SK-N-SH (cell line): ENCODE data around the gene CTBP2. TPM values are rescaled to one million over a fixed set of nuclear protein-coding genes. Genes with fewer than 3 reads are reported as not detected.

Source experiments
- CTCF ChIA-PET: fragments of 300-600, 350-600 bp; formaldehyde crosslinking; extraction: SDS; loops from one replicate; lab custom pipeline; 2021; lab: Yijun Ruan, JAX
- POLR2A ChIA-PET: fragments of 350-600 bp; sonication (Branson Sonifier 250); formaldehyde crosslinking; extraction: SDS; loops from one replicate; lab custom pipeline; 2020; ENCODE audit warnings: antibody characterized with exemption, inconsistent platforms; lab: Yijun Ruan, JAX
- DNase-seq: peaks from one replicate; pipeline ENCODE4 v3.0.0; 2012
- H2AFZ ChIP-seq: fragments of 200-600 bp; sonication (generic); 2 replicates; pipeline ENCODE4 v1.8.1; 2016; ENCODE audit warnings: antibody characterized with exemption, mild to moderate bottlenecking, low read depth
- H3F3A ChIP-seq: fragments of 200-600 bp; sonication (generic); replicated peaks from 2 replicates; pipeline ENCODE3; 2016; ENCODE audit warnings: antibody characterized with exemption, mild to moderate bottlenecking; ENCODE audit not compliant: insufficient read depth
- H3K27ac ChIP-seq, 2 experiments: fragments of 200-500 bp in 1 of 2; fragments of 200-600 bp in 1 of 2; sonication (Bioruptor generic) in 1 of 2; sonication (generic), shearing (Covaris generic) in 1 of 2; 2 replicates each; pipeline versions ENCODE4 v1.5.1 to v1.6.1; 2014 to 2016; ENCODE audit warnings: low read depth in 2 of 2, inconsistent platforms in 1 of 2, low read length in 1 of 2, mild to moderate bottlenecking in 1 of 2, mixed read lengths in 1 of 2
- H3K27me3 ChIP-seq: fragments of 200-600 bp; sonication (generic), shearing (Covaris generic); 2 replicates; pipeline ENCODE4 v1.6.1; 2016; ENCODE audit warnings: mixed run types; ENCODE audit not compliant: insufficient read depth
- H3K36me3 ChIP-seq, 2 experiments: fragments of 200-500 bp in 1 of 2; fragments of 200-600 bp in 1 of 2; sonication (Bioruptor generic) in 1 of 2; sonication (generic) in 1 of 2; replicated peaks in 1 of 2; 2 replicates each; pipeline versions ENCODE3 to v1.5.1; 2014 to 2016; ENCODE audit warnings: low read length in 1 of 2, mild to moderate bottlenecking in 1 of 2; ENCODE audit not compliant: insufficient read depth in 2 of 2, control insufficient read depth in 1 of 2
- H3K4me1 ChIP-seq, 2 experiments: fragments of 200-500 bp in 1 of 2; fragments of 200-600 bp in 1 of 2; sonication (Bioruptor generic) in 1 of 2; sonication (generic), shearing (Covaris generic) in 1 of 2; 2 replicates each; pipeline versions ENCODE4 v1.5.1 to v1.6.1; 2014 to 2016; ENCODE audit warnings: low read depth in 1 of 2, low read length in 1 of 2, mixed run types in 1 of 2; ENCODE audit not compliant: insufficient read depth in 2 of 2, control insufficient read depth in 1 of 2
- H3K4me2 ChIP-seq: fragments of 200-600 bp; sonication (generic), shearing (Covaris generic); 2 replicates; pipeline ENCODE4 v1.6.1; 2017; ENCODE audit warnings: mixed run types
- H3K4me3 ChIP-seq, 2 experiments: fragments of 200-500 bp in 1 of 2; fragments of 200-600 bp in 1 of 2; sonication (Bioruptor generic) in 1 of 2; sonication (generic), shearing (Covaris generic) in 1 of 2; 2 replicates each; pipeline versions ENCODE4 v1.5.1 to v1.8.1; 2014 to 2016; ENCODE audit warnings: low read depth in 2 of 2, inconsistent platforms in 1 of 2, low read length in 1 of 2, mild to moderate bottlenecking in 1 of 2, mixed read lengths in 1 of 2, moderate library complexity in 1 of 2
- H3K79me2 ChIP-seq: fragments of 200-600 bp; sonication (generic); 2 replicates; pipeline ENCODE4 v1.8.1; 2017; ENCODE audit warnings: mild to moderate bottlenecking; ENCODE audit not compliant: insufficient read depth
- H3K9ac ChIP-seq: fragments of 200-600 bp; sonication (generic); 2 replicates; pipeline ENCODE4 v1.6.1; 2017; ENCODE audit warnings: mixed run types
- H3K9me2 ChIP-seq: fragments of 200-600 bp; sonication (generic); 2 replicates; pipeline ENCODE4 v1.6.1; 2017; ENCODE audit warnings: mixed run types
- H3K9me3 ChIP-seq: fragments of 200-600 bp; sonication (generic); 2 replicates; pipeline ENCODE4 v1.6.1; 2017; ENCODE audit warnings: mixed run types, mild to moderate bottlenecking, moderate library complexity
- H4K20me1 ChIP-seq: fragments of 200-600 bp; sonication (generic); 2 replicates; pipeline ENCODE4 v1.6.1; 2017; ENCODE audit warnings: mild to moderate bottlenecking, mixed run types; ENCODE audit not compliant: insufficient read depth
- EP300 ChIP-seq, 2 experiments: IDR thresholded peaks; 2 replicates each; pipeline versions ENCODE4 v1.4.0 to v1.6.1; 2012; ENCODE audit warnings: borderline replicate concordance in 1 of 2, low read depth in 1 of 2, low read length in 1 of 2
- EZH2phosphoT487 ChIP-seq: fragments of 200-600 bp; sonication (generic); IDR thresholded peaks from 2 replicates; pipeline ENCODE4 v1.6.1; 2017; ENCODE audit warnings: low read depth, mixed run types, mild to moderate bottlenecking, antibody characterized with exemption, moderate library complexity, borderline replicate concordance
- FOSL2 ChIP-seq: IDR thresholded peaks from 2 replicates; pipeline ENCODE4 v1.4.0; 2012; ENCODE audit warnings: low read depth, mild to moderate bottlenecking, moderate library complexity, borderline replicate concordance
- FOXM1 ChIP-seq: IDR thresholded peaks from 2 replicates; pipeline ENCODE4 v1.4.0; 2012; ENCODE audit warnings: low read depth, mild to moderate bottlenecking
- GABPA ChIP-seq: IDR thresholded peaks from 2 replicates; pipeline ENCODE4 v1.4.0; 2012; ENCODE audit warnings: low read depth, mild to moderate bottlenecking
- RAD21 ChIP-seq: IDR thresholded peaks from 2 replicates; pipeline ENCODE4 v1.6.1; 2012; ENCODE audit warnings: mild to moderate bottlenecking, low read length
- SIN3A ChIP-seq: IDR thresholded peaks from 2 replicates; pipeline ENCODE4 v1.6.1; 2012; ENCODE audit warnings: low read depth, mild to moderate bottlenecking, low read length, moderate library complexity, borderline replicate concordance
- SMC3 ChIP-seq: IDR thresholded peaks from 2 replicates; pipeline ENCODE4 v1.6.1; 2012; ENCODE audit warnings: low read depth, low read length, improper control_type of control experiment
- YY1 ChIP-seq: IDR thresholded peaks from 2 replicates; pipeline ENCODE4 v1.4.0; 2012; ENCODE audit warnings: low read depth, mild to moderate bottlenecking
- WGBS: methylation state at CpG from one replicate; pipeline ENCODE4 v1.1.6; 2017; ENCODE audit warnings: low lambda C conversion rate; 5-methylcytosine and 5-hydroxymethylcytosine counted together
- polyA plus RNA-seq, 3 experiments: library from polyadenylated mRNA; depleted of rRNA; stranded (reverse); fragments of >200 nt; gene quantifications; 2 replicates each; pipeline ENCODE4 v1.2.3, GENCODE V29; 2012
- TF ChIP-seq, protein P1 (sequence below): IDR thresholded peaks from 2 replicates; pipeline ENCODE4 v1.6.1; 2012; ENCODE audit warnings: mild to moderate bottlenecking, low read depth, low read length, moderate library complexity
- TF ChIP-seq, protein P2 (sequence below): IDR thresholded peaks from 2 replicates; pipeline ENCODE4 v1.4.0; 2012; ENCODE audit warnings: low read depth, borderline replicate concordance
- TF ChIP-seq, protein P3 (sequence below): fragments of 150-350 bp; IDR thresholded peaks from 2 replicates; pipeline ENCODE4 v1.6.1; 2017; ENCODE audit warnings: antibody characterized with exemption, low read length, low read depth, borderline replicate concordance
- TF ChIP-seq, protein P4 (sequence below): IDR thresholded peaks from 2 replicates; pipeline ENCODE4 v1.4.0; 2012; ENCODE audit warnings: low read depth, borderline replicate concordance
- TF ChIP-seq, protein P5 (sequence below): fragments of 200-600 bp; sonication (generic); IDR thresholded peaks from 2 replicates; pipeline ENCODE4 v1.6.1; 2017; ENCODE audit warnings: antibody characterized with exemption, mild to moderate bottlenecking, moderate library complexity
- TF ChIP-seq, protein P6 (sequence below): IDR thresholded peaks from 2 replicates; pipeline ENCODE4 v1.4.0; 2012; ENCODE audit warnings: low read depth

Gene CTBP2
- polyA plus RNA-seq, 1 of the 3 experiments (the other 2 are of a cell fraction): 69.7 TPM

GRCh38 chr10:125060826-125061556 is 99.4 kb downstream of the CTBP2 start (continued):
- TF ChIP-seq, protein P1, sequence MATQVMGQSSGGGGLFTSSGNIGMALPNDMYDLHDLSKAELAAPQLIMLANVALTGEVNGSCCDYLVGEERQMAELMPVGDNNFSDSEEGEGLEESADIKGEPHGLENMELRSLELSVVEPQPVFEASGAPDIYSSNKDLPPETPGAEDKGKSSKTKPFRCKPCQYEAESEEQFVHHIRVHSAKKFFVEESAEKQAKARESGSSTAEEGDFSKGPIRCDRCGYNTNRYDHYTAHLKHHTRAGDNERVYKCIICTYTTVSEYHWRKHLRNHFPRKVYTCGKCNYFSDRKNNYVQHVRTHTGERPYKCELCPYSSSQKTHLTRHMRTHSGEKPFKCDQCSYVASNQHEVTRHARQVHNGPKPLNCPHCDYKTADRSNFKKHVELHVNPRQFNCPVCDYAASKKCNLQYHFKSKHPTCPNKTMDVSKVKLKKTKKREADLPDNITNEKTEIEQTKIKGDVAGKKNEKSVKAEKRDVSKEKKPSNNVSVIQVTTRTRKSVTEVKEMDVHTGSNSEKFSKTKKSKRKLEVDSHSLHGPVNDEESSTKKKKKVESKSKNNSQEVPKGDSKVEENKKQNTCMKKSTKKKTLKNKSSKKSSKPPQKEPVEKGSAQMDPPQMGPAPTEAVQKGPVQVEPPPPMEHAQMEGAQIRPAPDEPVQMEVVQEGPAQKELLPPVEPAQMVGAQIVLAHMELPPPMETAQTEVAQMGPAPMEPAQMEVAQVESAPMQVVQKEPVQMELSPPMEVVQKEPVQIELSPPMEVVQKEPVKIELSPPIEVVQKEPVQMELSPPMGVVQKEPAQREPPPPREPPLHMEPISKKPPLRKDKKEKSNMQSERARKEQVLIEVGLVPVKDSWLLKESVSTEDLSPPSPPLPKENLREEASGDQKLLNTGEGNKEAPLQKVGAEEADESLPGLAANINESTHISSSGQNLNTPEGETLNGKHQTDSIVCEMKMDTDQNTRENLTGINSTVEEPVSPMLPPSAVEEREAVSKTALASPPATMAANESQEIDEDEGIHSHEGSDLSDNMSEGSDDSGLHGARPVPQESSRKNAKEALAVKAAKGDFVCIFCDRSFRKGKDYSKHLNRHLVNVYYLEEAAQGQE: no peak
- TF ChIP-seq FOSL2: no peak
- TF ChIP-seq, all 33 proteins: peak for 4

GRCh38 chr10:125060482-125060825 is 99.9 kb downstream of the CTBP2 start:
- H3K79me2 ChIP-seq: peaks cover 94% of the 10 kb centered on the region

More at GRCh38 chr10:125060482-125060825, 99.9 kb downstream of the CTBP2 start:
- Histone ChIP-seq H2AFZ (no peak overlapping the region), H3K27me3 (no peaks in the 10 kb centered on the region), H3K9me3 (no peaks in the 10 kb centered on the region), H3K4me3 (no peak overlapping the region), H4K20me1 (peaks cover 77% of the 10 kb centered on the region), H3K9me2 (no peaks in the 10 kb centered on the region), H3K36me3 (no peaks in the 10 kb centered on the region), H3K27ac (peak overlapping the region; percentile 45 to 52; a peak in 3 of 4 replicates), H3F3A (peaks cover 6% of the 10 kb centered on the region), H3K4me1 (peaks cover 54 to 61% of the 10 kb centered on the region in 2 experiments), H3K4me2 (0 out of 2 replicates have a peak overlapping the region, but pooled peaks have one; percentile 43), H3K9ac (no peak overlapping the region)
- no peak for DNase-seq
- WGBS: 78% methylated on average over 9 of the region's 9 CpGs
- CTCF ChIA-PET: interaction anchor here (0.7 to 12.9 kb wide), 29 partner anchors 11 to 640 kb away, joined by 3 to 211 read pairs (median 5); no protein-coding TSS in a partner anchor
- POLR2A ChIA-PET: no interaction called here
- TF ChIP-seq SIN3A (no peak), EP300 (IDR thresholded peaks at IDR 0.05; ENCODE audit: borderline replicate concordance in 1 of 2, low read depth in 1 of 2, low read length in 1 of 2) (no peak), FOXM1 (no peak), SMC3 (no peak), RAD21 (no peak), YY1 (no peak), EZH2phosphoT487 (no peak), GABPA (no peak)
- TF ChIP-seq, protein P2, sequence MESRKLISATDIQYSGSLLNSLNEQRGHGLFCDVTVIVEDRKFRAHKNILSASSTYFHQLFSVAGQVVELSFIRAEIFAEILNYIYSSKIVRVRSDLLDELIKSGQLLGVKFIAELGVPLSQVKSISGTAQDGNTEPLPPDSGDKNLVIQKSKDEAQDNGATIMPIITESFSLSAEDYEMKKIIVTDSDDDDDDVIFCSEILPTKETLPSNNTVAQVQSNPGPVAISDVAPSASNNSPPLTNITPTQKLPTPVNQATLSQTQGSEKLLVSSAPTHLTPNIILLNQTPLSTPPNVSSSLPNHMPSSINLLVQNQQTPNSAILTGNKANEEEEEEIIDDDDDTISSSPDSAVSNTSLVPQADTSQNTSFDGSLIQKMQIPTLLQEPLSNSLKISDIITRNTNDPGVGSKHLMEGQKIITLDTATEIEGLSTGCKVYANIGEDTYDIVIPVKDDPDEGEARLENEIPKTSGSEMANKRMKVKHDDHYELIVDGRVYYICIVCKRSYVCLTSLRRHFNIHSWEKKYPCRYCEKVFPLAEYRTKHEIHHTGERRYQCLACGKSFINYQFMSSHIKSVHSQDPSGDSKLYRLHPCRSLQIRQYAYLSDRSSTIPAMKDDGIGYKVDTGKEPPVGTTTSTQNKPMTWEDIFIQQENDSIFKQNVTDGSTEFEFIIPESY: no peak
- TF ChIP-seq, protein P3, sequence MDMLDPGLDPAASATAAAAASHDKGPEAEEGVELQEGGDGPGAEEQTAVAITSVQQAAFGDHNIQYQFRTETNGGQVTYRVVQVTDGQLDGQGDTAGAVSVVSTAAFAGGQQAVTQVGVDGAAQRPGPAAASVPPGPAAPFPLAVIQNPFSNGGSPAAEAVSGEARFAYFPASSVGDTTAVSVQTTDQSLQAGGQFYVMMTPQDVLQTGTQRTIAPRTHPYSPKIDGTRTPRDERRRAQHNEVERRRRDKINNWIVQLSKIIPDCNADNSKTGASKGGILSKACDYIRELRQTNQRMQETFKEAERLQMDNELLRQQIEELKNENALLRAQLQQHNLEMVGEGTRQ: no peak
- TF ChIP-seq, protein P4, sequence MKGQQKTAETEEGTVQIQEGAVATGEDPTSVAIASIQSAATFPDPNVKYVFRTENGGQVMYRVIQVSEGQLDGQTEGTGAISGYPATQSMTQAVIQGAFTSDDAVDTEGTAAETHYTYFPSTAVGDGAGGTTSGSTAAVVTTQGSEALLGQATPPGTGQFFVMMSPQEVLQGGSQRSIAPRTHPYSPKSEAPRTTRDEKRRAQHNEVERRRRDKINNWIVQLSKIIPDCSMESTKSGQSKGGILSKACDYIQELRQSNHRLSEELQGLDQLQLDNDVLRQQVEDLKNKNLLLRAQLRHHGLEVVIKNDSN: no peak
- TF ChIP-seq, protein P5, sequence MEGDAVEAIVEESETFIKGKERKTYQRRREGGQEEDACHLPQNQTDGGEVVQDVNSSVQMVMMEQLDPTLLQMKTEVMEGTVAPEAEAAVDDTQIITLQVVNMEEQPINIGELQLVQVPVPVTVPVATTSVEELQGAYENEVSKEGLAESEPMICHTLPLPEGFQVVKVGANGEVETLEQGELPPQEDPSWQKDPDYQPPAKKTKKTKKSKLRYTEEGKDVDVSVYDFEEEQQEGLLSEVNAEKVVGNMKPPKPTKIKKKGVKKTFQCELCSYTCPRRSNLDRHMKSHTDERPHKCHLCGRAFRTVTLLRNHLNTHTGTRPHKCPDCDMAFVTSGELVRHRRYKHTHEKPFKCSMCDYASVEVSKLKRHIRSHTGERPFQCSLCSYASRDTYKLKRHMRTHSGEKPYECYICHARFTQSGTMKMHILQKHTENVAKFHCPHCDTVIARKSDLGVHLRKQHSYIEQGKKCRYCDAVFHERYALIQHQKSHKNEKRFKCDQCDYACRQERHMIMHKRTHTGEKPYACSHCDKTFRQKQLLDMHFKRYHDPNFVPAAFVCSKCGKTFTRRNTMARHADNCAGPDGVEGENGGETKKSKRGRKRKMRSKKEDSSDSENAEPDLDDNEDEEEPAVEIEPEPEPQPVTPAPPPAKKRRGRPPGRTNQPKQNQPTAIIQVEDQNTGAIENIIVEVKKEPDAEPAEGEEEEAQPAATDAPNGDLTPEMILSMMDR: no peak
- TF ChIP-seq, protein P6, sequence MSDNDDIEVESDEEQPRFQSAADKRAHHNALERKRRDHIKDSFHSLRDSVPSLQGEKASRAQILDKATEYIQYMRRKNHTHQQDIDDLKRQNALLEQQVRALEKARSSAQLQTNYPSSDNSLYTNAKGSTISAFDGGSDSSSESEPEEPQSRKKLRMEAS: no peak
